Thymus (tissue), 11 donors: ENCODE data around the gene LARP4B. TPM values are rescaled to one million over a fixed set of nuclear protein-coding genes. Genes with fewer than 3 reads are reported as not detected.

ENCODE experiments used
- DNase-seq, 9 donors: peaks; one replicate each; pipeline ENCODE4 v3.0.0-alpha.2; 2013; ENCODE audit warnings: low spot score in 9 of 9, low read depth in 6 of 9, missing footprints in 1 of 9
- H3K27ac ChIP-seq, 2 donors: one replicate each; pipeline ENCODE4 v1.5.1; 2013; ENCODE audit warnings: control low read depth in 1 of 2, low read depth in 1 of 2, low read length in 1 of 2, mild to moderate bottlenecking in 1 of 2, moderate library complexity in 1 of 2
- H3K27me3 ChIP-seq, 2 donors: one replicate each; pipeline ENCODE4 v1.5.1; 2013; ENCODE audit warnings: low read length in 1 of 2; ENCODE audit not compliant: control insufficient read depth in 2 of 2, insufficient read depth in 1 of 2
- H3K36me3 ChIP-seq, 2 donors: one replicate each; pipeline ENCODE4 v1.5.1; 2013; ENCODE audit warnings: low read length in 1 of 2, mild to moderate bottlenecking in 1 of 2, moderate library complexity in 1 of 2; ENCODE audit not compliant: control insufficient read depth in 2 of 2, insufficient read depth in 2 of 2
- H3K4me1 ChIP-seq, 2 donors: one replicate each; pipeline ENCODE4 v1.5.1; 2013; ENCODE audit warnings: low read length in 2 of 2; ENCODE audit not compliant: control insufficient read depth in 2 of 2, insufficient read depth in 2 of 2
- H3K4me3 ChIP-seq, 2 donors: one replicate each; pipeline ENCODE4 v1.5.1; 2013; ENCODE audit warnings: low read length in 2 of 2, control low read depth in 1 of 2, mild to moderate bottlenecking in 1 of 2
- H3K9me3 ChIP-seq, 2 donors: one replicate each; pipeline ENCODE4 v1.5.1; 2013; ENCODE audit warnings: low read length in 1 of 2, mild to moderate bottlenecking in 1 of 2; ENCODE audit not compliant: control insufficient read depth in 2 of 2, insufficient read depth in 1 of 2
- WGBS: extraction: QIAGEN DNeasy Blood & Tissue Kit; methylation state at CpG from one replicate; pipeline ENCODE4 v1.1.7; 2013; 5-methylcytosine and 5-hydroxymethylcytosine counted together
- polyA plus RNA-seq: library from polyadenylated mRNA; stranded (reverse); fragments of 200-250 nt; gene quantifications from one replicate; pipeline ENCODE4 v1.2.3, GENCODE V29; 2013
- total RNA-seq: library from RNA; stranded (reverse); fragments of 120-200 nt; gene quantifications from one replicate; pipeline ENCODE4 v1.2.4, GENCODE V29; 2013
- donor health status: healthy.

The LARP4B gene
- total and polyA plus RNA-seq, 2 donors = 19.3 to 22.0 TPM

DNA sequence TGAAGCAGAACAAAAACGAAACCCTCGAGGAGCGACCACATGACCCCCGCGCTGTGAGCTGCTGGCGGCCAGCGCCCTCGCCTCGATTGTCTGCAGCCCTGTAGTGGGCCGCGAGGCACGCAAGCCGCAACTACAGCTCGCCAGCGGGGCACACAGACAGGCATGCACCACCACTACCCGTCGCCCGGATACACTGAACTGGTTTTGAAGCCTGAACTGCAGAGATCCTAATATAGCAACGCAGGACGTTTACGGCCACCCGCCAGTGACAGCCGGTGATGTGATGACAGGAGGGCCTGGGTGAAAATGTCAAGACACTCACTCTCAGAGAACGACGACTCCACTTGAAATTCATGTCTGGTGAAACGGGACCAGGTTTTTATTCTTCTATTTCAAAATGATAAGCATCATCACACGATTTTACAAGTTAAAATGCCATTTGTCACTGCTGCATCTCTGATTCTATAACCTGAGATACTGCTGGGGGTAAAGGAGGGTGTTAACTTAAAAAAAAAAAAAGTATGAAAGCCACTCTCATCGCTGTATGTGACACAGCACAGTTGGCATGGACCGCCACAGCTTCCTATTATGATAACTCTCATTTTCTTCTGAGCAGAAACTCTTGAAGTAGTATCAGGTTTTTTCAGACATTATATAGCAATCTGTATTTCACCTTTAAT, 121.7 kb downstream of the LARP4B start:
- no peaks in the 10 kb centered on the region for H3K27me3 ChIP-seq
- WGBS = 97% methylated on average over 29 of the region's 29 CpGs
- H3K9me3 ChIP-seq = no peaks in the 10 kb centered on the region
- no peak for DNase-seq
- H3K36me3 ChIP-seq = peaks cover 56 to 61% of the 10 kb centered on the region in 2 donors
- H3K4me3 ChIP-seq = no peak overlapping the region
- H3K4me1 ChIP-seq = no peaks in the 10 kb centered on the region
- H3K27ac ChIP-seq = no peak overlapping the region

DNA sequence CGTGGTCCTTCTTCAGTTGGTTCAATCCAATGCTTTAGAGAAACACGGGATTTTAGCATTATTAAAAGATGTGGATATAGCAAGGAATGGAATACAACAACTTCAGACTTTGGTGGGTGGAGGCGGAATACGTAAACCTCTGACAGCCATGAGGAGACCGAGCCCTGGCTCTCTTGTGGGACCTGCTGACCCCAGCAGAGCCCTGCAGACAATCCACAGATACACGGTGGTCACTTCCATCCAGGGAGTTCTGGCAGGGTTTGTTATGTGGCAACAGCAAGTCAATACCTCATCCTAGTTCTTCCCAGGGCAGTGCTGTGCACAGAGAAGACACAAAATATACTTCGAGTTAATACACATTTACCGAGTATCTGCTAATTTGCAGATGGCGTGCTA, 123.5 kb downstream of the LARP4B start:
- Histone ChIP-seq H3K27ac (no peak overlapping the region), H3K36me3 (peaks cover 47 to 49% of the 10 kb centered on the region in 2 donors), H3K4me1 (no peaks in the 10 kb centered on the region), H3K4me3 (no peak overlapping the region), H3K27me3 (no peaks in the 10 kb centered on the region), H3K9me3 (no peaks in the 10 kb centered on the region)
- DNase-seq = no peak
- 97% methylated on average over 9 of the region's 9 CpGs for whole genome bisulfite sequencing

DNA sequence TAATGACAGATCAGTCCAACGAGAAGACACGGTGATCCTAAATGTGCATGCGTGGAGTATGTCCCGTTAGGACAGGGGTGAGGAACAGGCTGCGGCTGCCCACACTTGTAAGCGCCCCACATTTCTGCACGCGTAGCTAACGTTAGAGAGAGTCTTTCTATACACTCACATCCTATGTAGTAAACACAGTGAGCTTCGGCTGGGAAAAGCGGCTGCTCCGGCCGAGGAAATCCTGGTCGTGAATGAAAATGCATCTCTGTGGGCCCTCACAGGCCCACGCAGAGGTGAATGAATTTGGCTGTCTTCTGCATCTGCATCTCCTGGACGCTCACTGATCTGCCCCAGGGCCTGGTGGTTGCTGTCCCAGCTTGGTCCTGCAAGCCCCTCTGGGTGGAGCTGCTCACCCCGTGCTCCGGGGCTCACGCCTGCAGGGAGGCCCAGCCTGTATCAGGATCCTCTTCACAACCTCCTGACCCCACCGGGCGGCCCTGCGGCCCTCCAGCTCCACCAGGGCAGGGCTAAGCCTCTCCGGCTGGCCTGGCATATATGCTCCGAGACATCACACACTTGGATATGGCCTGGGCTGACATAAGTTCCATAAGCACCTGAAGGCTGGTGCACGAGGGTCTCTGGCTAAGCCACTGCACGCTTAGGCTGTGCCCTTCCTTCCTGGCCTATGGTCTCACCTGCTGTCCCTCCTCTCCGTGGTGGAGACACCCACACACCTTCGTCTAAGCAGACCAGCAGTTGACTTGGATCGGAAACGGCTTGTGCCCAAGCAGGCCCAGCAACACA, 124.1 kb downstream of the LARP4B start:
- no peak overlapping the region for H3K4me3 ChIP-seq
- H3K27me3 ChIP-seq = no peaks in the 10 kb centered on the region
- no peaks in the 10 kb centered on the region for H3K4me1 ChIP-seq
- no peak overlapping the region for H3K27ac ChIP-seq
- peaks cover 43% of the 10 kb centered on the region in 2 donors for H3K36me3 ChIP-seq
- no peaks in the 10 kb centered on the region for H3K9me3 ChIP-seq
- WGBS = 98% methylated on average over 30 of the region's 30 CpGs
- DNase-seq = no peak

DNA sequence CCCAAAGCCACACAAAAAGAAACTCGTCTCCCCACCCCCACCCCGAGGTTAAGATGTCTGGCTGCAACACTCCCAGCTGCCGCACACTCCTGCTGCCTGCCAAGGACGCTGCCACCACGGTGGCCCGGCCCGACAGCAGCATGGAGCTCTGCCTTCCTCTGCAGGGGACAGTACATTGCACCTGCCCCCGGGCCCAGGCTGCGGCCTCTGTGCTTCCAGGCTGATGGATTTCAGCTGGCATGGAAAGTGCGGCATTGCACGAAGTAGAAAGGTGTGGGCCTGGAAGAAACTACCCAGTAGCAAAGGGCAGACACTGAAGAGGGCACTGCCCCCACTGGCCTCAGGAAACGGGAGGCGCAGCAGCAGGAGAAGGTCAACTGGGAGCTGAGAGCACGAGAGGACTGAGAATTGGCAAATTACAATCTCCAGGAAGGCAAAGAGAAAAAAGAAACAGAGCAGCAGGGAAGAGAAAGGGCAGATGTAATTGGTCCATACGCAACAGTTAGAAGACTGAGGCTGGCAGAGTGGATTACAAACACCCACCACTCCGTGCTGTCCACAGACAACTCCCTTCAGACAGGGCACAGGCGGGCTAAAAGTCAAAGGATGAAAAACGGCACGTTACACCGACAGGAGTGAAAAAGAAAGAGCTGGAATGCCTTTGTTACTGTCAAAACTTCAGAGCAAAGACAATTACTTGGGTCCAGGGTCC, 124.9 kb downstream of the LARP4B start:
- 95% methylated on average over 20 of the region's 20 CpGs for WGBS
- H3K36me3 ChIP-seq = peaks cover 35 to 36% of the 10 kb centered on the region in 2 donors

DNA sequence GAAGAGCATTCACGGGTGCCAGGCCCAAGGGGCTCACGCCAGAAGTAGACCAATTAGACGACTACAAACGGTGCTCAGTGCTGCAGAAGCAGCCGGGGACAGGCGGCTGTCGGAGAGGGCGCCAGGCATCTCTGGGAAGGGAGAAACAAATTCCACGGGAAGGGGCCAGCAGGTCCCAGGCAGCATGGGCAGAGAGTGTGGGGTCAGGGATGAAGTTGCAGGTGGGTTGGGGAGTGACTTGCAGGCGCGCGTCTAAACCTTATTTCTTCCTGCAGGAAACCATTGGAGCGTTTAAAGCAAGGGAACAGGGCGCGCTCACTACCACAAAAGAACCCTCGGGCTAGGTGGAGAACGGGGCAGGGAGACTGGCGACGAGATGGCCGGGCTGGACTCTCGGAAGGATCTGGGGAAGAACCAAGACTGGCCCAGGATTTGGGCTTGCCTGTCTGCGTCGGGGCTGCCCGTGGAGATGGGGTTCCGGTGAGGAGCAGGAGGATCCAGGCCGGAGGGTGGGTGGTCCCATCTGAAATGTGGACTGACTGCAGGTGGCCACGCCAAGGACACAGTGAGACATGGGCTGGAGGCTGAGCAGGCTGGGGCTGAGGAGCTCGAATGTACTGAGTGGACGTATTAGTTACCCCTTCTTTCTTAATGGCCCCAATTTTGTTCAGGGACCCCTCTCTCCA, 125.7 kb downstream of the LARP4B start:
- 97% methylated on average over 29 of the region's 29 CpGs for WGBS
- H3K36me3 ChIP-seq = peaks cover 32 to 36% of the 10 kb centered on the region in 2 donors

More for the DNA sequence above, 124.9 kb downstream of the LARP4B start:
- DNase-seq = no peak
- Histone ChIP-seq H3K27ac (no peak overlapping the region), H3K4me1 (no peaks in the 10 kb centered on the region), H3K9me3 (no peaks in the 10 kb centered on the region), H3K27me3 (no peaks in the 10 kb centered on the region), H3K4me3 (no peak overlapping the region)

DNA sequence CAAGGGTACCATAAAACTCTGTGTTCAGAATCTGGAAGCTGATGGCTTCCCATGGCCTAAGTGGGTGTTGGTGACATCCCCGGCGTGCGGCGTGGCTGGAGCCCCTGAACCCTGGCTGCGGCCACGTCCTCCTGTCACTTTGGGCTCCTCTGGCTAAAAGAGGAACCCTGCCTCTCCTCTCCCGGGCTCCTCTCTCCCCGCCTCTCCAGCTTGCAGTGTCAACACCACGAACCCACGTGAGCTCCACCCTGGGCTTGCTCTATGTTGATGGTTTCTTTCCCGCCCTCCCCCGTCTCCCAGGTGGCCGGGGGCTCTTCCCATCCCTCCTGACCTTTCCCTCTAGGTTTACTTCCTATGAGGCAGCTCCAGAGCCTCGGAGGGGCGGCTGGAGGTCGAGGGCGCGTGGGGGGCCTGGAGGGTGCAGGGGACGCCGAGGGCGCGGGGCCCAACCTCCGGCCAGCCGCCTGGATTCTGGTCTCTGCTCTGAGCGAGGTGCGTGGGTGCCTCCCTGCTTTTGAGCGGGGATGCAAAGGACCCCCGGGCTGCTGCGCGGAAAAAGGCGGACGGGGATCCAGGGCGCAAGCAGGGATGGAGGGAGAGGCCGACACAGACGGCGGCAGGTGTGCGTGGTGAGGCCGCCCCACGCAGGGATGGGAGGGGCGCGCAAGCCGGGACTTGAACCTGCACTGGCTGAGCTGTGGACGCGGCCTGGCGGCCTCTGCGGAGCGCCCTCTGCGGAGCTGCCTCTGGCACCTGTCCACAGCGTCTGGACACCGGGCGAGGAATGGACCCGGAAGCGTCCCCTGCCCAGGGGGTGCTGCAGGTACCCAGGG, 126.5 kb downstream of the LARP4B start:
- 87% methylated on average over 53 of the region's 53 CpGs for WGBS
- DNase-seq = no peak

More for the DNA sequence above, 125.7 kb downstream of the LARP4B start:
- Histone ChIP-seq H3K27me3 (no peaks in the 10 kb centered on the region), H3K9me3 (no peaks in the 10 kb centered on the region), H3K4me1 (no peaks in the 10 kb centered on the region), H3K4me3 (no peak overlapping the region), H3K27ac (no peak overlapping the region)
- no peak for DNase-seq

DNA sequence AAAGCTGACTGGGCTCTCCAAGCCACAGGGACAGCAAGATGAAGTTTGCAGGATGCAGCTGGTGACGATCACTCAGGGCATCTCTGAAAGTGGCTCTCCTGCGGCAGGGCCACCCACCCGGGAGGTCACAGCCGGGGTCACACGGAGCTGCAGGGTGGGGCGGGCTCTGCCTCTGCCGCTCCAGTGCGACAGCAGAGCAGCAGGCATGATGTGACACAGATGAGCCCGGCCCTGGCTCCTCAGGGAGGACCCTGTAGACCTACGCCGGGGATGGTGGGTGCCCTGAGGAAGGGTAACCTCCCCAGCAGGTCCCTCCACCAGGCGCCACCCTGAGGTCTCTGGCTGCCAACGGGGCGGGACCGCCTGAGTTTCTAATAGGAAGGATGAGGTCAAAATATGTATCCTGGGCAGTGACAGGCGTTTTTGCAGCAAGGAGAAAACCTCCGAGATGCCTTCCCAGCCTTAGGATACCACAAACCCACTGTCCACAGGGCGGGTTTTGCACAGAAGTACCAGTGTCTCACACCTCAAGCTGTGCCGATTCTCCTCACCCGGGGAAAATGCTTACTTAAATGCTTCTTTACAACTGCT, 127.2 kb downstream of the LARP4B start:
- WGBS = 53% methylated on average over 20 of the region's 20 CpGs
- Histone ChIP-seq H3K4me3 (no peak overlapping the region), H3K9me3 (no peaks in the 10 kb centered on the region), H3K27me3 (no peaks in the 10 kb centered on the region), H3K36me3 (peaks cover 24 to 27% of the 10 kb centered on the region in 2 donors), H3K27ac (no peak overlapping the region), H3K4me1 (no peaks in the 10 kb centered on the region)
- DNase-seq = no peak

More for the DNA sequence above, 126.5 kb downstream of the LARP4B start:
- no peaks in the 10 kb centered on the region for H3K4me1 ChIP-seq
- no peak overlapping the region for H3K27ac ChIP-seq
- H3K36me3 ChIP-seq = peaks cover 28 to 32% of the 10 kb centered on the region in 2 donors
- no peaks in the 10 kb centered on the region for H3K27me3 ChIP-seq
- no peak overlapping the region for H3K4me3 ChIP-seq
- no peaks in the 10 kb centered on the region for H3K9me3 ChIP-seq
